ENCODE data around the gene ZBTB7C.

Gene ZBTB7C

DNA sequence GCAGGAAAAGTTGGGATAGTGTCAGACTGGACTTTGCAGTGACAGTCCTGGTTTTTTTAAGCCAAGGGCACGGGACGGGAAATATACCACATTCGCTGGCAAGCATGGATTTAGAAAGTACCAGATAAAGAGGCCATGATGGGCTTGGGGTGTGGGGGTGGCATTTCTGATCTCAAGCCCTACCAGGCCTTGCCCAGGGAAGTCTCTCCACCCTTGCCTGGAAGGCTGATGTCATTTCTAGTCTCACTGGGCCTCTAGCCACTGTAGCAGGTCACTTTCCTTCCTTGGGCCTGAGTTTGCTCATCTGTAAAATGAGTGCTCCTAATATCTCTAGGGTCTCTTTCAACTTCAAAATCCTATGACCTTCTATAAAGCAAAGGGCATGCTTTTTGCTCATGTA, 1.8 kb downstream of the ZBTB7C start:
- H3K4me1 Mint-ChIP-seq (ENCODE audit: low read depth), result peaks cover 20% of the 10 kb centered on the region
- no peaks in the 10 kb centered on the region for H3K36me3 Mint-ChIP-seq (ENCODE audit: low read depth)
- no peak overlapping the region for H3K4me3 Mint-ChIP-seq
- H3K27me3 Mint-ChIP-seq, result peaks cover 74% of the 10 kb centered on the region
- DNase-seq, result no peak
- H3K9me3 Mint-ChIP-seq, result no peaks in the 10 kb centered on the region
- H3K27ac Mint-ChIP-seq, result no peak overlapping the region

DNA sequence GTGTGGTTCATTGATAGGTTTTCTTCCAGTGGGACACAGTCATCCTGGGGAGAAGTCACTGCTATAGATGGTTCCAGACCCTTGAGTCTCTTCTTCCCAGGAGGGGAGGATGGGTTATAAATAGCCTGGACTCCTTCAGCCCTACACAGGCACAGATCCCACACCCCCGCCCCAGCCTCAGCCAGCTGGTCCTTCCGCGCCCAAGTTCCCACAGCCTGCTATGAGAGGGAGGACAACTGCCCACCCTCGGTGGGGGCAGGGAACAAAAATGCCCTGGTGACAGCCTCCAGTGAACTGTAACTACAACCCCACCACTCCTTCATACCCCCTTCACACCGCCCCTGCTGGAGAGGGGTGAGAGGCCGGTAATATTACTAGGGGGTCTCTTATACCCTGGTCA, 3.2 kb downstream of the ZBTB7C start:
- DNase-seq, result no peak
- H3K4me1 Mint-ChIP-seq (ENCODE audit: low read depth), result peaks cover 18% of the 10 kb centered on the region

DNA sequence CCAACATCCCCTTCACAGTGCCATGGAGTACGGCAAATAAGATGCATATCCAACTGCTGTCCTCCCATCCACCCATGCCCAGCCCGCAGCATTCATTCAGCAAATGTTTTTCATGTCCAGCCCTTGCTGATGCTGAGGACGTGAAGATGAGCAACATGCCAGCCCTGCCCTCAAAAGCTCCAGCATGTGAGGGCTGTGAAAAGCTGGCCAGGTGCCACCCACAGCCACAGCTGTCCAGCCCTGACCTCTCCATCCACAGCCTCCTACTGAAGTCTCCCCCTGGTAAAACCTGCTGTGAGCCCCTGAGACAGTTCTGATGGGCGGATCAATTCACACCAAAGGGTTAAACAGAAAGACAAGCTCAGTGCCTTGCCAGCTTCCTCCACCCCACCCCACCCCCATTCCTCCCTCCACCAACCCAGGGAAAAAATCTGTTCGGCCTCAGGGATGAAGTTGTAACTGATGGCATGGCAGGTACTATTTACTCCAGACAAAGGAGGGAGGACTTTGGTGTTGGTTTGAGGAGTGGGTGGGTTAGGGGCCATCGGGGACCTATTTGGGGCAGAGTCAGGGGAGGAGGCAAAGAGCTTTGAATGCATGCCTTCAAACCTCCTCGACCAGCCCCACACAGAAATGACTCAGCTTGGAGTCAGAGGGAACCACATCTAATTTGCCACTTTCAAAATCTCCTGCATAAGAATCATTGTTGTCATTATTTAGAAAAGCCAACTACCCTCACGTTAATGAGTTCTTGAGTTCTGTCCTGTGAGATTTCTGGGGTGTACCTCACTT, 4.3 kb downstream of the ZBTB7C start:
- Mint-ChIP-seq H3K36me3 (ENCODE audit: low read depth) (no peaks in the 10 kb centered on the region), H3K27ac (no peak overlapping the region), H3K4me3 (no peak overlapping the region), H3K27me3 (peaks cover 71% of the 10 kb centered on the region), H3K4me1 (ENCODE audit: low read depth) (peaks cover 14% of the 10 kb centered on the region), H3K9me3 (no peaks in the 10 kb centered on the region)
- no peak for DNase-seq

More for the DNA sequence above, 3.2 kb downstream of the ZBTB7C start:
- Mint-ChIP-seq H3K9me3 (no peaks in the 10 kb centered on the region), H3K27ac (no peak overlapping the region), H3K27me3 (peaks cover 70% of the 10 kb centered on the region), H3K4me3 (no peak overlapping the region), H3K36me3 (ENCODE audit: low read depth) (no peaks in the 10 kb centered on the region)

DNA sequence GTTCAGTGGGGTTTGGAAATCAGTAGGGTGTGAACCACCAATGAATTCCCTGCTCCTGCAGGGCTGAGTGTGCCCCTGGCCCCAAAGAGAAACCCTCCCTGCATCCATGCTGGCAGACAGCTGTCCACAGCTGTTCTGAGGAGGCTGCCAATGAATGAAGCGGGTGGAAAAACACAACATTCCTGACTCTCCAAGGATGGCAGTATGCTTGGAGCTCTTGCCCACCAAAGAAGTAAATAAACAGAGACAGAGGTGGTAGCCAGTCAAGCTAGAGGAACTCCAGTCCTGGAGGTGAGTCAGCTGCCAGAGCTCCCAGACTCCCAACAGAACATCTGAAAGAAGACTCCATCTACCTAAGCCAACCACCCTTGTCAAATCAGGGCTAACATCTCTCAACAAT, 6.2 kb downstream of the ZBTB7C start:
- Mint-ChIP-seq H3K4me3 (no peak overlapping the region), H3K27me3 (peaks cover 73% of the 10 kb centered on the region), H3K9me3 (no peaks in the 10 kb centered on the region), H3K27ac (no peak overlapping the region), H3K36me3 (ENCODE audit: low read depth) (no peaks in the 10 kb centered on the region), H3K4me1 (ENCODE audit: low read depth) (peaks cover 11% of the 10 kb centered on the region)
- no peak for DNase-seq

DNA sequence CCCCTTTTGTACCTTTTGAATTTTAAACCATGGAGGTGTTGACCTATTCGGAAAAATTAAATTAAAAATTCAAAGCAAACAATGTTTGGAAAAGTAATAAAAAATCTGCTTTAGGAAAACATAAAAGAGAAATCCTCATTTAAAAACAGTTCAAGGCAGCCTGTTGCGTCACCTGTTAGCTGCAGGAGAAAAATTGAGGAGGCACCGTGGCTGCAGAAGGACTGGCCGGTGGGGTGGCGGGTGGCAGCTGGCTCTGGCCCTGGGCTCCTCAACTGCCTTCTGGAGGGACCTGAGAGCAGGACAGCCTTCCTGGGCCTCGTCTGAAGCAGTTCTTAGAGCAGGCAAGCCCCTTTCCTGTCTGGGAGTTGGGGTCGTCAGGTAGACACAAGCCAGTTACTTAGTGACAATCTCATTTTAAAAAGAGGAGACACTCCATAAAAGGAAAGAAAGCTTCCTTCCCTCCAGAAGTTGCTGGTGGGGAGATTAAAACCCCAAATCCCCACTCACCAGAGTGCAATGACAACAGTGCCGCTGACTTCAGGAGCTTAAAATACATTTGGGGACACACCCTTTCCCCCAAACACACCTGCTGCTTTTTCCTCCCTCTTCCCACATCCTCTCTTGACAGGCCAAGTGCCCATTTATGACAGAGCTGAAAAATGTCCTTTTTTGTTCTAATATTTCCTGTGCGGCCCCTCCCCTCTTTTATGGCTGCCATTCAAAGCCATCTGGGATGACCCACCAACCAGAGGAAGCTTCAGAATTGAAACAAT, 9.7 kb downstream of the ZBTB7C start:
- H3K9me3 Mint-ChIP-seq, result no peaks in the 10 kb centered on the region
- peaks cover 5% of the 10 kb centered on the region for H3K4me1 Mint-ChIP-seq (ENCODE audit: low read depth)
- H3K27ac Mint-ChIP-seq, result no peak overlapping the region
- no peak for DNase-seq
- H3K4me3 Mint-ChIP-seq, result no peak overlapping the region
- H3K27me3 Mint-ChIP-seq, result peaks cover 66% of the 10 kb centered on the region
- H3K36me3 Mint-ChIP-seq (ENCODE audit: low read depth), result no peaks in the 10 kb centered on the region

DNA sequence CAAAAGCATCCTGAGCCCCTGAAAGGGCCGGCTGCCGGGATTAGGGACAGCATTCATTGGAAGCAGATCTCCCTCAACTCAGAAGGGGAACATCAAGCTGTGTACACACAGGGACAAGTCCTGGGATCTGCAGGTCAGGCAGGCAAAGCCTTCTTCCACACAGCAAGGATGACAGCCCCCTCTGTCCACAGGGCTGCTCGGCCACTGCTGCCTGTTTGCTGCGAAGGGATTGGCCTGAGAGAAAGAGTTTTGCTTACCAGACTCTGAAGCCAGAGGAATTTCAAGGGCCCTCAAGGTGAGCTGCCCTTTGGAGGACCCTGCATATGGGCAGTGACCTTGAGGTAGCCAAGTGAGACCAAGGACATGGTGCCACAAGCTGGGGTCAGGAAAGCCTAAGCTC, 11.1 kb downstream of the ZBTB7C start:
- Mint-ChIP-seq H3K27me3 (peaks cover 68% of the 10 kb centered on the region), H3K4me3 (no peak overlapping the region), H3K36me3 (ENCODE audit: low read depth) (no peaks in the 10 kb centered on the region), H3K4me1 (ENCODE audit: low read depth) (peaks cover 5% of the 10 kb centered on the region), H3K9me3 (no peaks in the 10 kb centered on the region), H3K27ac (no peak overlapping the region)
- DNase-seq, result no peak

DNA sequence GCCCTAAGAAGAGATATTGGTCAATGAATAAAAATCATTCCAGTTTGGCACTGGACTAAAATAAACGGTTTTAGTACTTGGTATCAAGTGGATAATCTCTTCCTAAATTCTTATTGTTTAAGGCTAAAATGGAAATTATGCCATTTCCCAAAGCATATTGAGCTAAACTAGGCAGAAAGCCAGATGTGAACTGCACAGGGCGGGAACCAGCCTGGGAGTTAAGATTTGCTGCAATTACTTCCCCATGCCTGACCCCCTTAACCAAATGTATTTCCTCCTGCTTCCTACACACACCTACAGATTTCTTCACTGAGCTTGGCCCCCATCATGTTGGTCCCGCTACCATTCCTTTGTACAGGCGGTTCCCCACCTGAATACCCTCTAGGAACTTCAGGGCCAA, 12.2 kb downstream of the ZBTB7C start:
- Mint-ChIP-seq H3K36me3 (ENCODE audit: low read depth) (no peaks in the 10 kb centered on the region), H3K27ac (no peak overlapping the region), H3K4me3 (no peak overlapping the region), H3K9me3 (no peaks in the 10 kb centered on the region), H3K4me1 (ENCODE audit: low read depth) (peaks cover 5% of the 10 kb centered on the region), H3K27me3 (peaks cover 68% of the 10 kb centered on the region)
- no peak for DNase-seq

DNA sequence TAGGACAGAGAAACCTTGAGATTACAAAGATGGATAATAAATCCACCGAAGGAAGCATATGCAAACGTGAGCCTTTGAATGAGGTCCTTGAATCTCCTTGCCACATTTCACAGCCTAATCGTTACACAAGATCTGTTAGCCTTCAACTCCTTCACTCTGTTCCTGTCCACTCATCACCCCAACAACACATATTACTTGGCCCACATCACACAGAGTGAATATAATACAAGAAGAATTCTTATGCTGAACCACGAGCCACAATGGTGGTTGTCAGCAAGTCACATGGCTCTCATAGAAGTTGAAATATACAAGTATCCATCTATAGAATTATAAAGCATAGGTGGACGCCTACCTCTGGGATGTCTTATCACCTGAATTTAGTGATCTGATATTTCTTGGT, 12.6 kb downstream of the ZBTB7C start:
- Mint-ChIP-seq H3K27me3 (peaks cover 70% of the 10 kb centered on the region), H3K36me3 (ENCODE audit: low read depth) (no peaks in the 10 kb centered on the region)
- no peak for DNase-seq

DNA sequence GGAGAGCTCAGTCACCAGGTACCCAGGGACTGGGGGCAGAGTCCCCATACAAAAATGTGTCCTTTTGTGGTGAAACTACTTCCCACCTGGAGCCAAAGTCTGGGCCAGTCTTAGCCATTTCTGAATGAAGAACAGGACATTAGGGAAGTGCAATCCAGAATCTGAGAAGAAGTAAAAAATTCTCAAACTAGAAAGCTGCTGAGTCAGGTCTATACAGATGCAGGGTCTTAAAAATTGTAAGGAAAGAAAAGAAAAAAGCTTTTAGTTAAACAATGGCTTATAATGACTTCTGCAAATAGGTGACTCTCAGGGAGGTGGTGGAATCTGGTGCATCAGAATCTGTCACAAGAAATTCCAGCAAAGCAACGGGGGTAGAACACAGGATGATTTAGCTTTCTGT, 13.5 kb downstream of the ZBTB7C start:
- H3K4me1 Mint-ChIP-seq (ENCODE audit: low read depth), result peaks cover 5% of the 10 kb centered on the region
- no peak overlapping the region for H3K4me3 Mint-ChIP-seq
- no peak for DNase-seq
- no peaks in the 10 kb centered on the region for H3K9me3 Mint-ChIP-seq
- no peaks in the 10 kb centered on the region for H3K36me3 Mint-ChIP-seq (ENCODE audit: low read depth)
- H3K27ac Mint-ChIP-seq, result no peak overlapping the region
- H3K27me3 Mint-ChIP-seq, result peaks cover 72% of the 10 kb centered on the region

More for the DNA sequence above, 12.6 kb downstream of the ZBTB7C start:
- Mint-ChIP-seq H3K27ac (no peak overlapping the region), H3K4me3 (no peak overlapping the region), H3K9me3 (no peaks in the 10 kb centered on the region), H3K4me1 (ENCODE audit: low read depth) (peaks cover 5% of the 10 kb centered on the region)

DNA sequence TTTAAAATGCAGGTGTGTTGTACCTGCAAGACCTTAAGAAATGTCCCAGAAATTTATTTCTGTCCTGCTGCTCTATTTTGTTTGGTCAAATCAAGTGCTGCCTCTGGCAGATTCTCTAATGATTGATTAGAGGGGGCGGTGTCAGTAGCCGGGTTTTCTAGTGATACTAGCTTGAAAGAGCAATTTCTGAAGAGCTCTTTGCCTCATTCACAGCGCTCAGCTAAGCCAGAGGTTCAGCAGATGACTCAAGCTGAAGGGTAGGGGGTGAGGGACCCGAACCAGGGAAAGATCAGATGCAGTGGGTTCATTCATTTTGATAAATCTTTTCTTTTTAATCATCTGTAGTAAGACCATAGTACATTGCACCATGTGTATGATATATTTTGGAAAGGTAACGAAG, 15.0 kb downstream of the ZBTB7C start:
- no peak for DNase-seq
- no peak overlapping the region for H3K27ac Mint-ChIP-seq
- peaks cover 74% of the 10 kb centered on the region for H3K27me3 Mint-ChIP-seq
- no peak overlapping the region for H3K4me3 Mint-ChIP-seq
- H3K9me3 Mint-ChIP-seq, result no peaks in the 10 kb centered on the region
- H3K36me3 Mint-ChIP-seq (ENCODE audit: low read depth), result no peaks in the 10 kb centered on the region
- H3K4me1 Mint-ChIP-seq (ENCODE audit: low read depth), result no peaks in the 10 kb centered on the region

DNA sequence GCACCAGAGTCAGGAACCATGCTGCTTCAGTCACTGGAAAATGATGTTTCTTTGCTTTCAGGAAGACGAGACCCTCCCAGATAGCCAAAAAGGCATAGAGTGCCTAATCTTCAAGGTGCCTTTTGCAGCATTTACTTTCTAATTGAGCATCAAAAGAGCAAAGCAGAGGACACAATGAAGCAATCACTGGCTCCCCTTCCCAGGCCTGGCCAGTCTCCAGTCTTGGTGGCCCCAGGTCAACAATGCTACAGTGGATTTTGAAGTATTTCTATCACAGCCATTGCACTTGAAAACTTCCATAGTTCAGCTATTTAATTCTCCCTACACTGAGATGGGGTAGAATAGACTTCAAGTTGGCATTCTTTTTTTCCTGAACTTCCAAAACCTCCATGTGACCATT, 15.4 kb downstream of the ZBTB7C start:
- no peaks in the 10 kb centered on the region for H3K4me1 Mint-ChIP-seq (ENCODE audit: low read depth)
- H3K36me3 Mint-ChIP-seq (ENCODE audit: low read depth), result no peaks in the 10 kb centered on the region
- no peak for DNase-seq
- no peaks in the 10 kb centered on the region for H3K9me3 Mint-ChIP-seq
- peaks cover 74% of the 10 kb centered on the region for H3K27me3 Mint-ChIP-seq
- H3K27ac Mint-ChIP-seq, result no peak overlapping the region
- no peak overlapping the region for H3K4me3 Mint-ChIP-seq

DNA sequence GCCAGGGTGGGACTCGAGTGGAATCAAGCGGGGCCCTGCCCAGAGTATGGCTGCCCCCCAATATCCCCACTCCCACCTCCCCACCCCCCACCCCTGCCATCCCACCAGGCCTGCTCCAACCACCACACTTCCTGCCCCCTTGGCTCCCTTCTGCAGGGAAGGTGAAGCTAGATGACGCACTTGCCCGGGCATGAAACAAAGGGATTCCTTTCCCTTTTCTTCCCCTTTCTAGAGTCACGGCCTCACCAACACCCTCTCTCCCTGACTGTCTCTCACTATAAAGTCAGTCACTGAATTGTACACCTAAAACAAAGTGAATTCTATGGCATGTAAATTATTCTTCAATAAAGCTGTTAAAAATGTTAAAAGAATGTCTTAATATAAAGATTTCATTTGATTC, 16.0 kb downstream of the ZBTB7C start:
- no peak for DNase-seq
- no peaks in the 10 kb centered on the region for H3K4me1 Mint-ChIP-seq (ENCODE audit: low read depth)
- no peaks in the 10 kb centered on the region for H3K36me3 Mint-ChIP-seq (ENCODE audit: low read depth)
- H3K27ac Mint-ChIP-seq, result no peak overlapping the region
- H3K4me3 Mint-ChIP-seq, result no peak overlapping the region
- H3K9me3 Mint-ChIP-seq, result no peaks in the 10 kb centered on the region
- peaks cover 75% of the 10 kb centered on the region for H3K27me3 Mint-ChIP-seq

DNA sequence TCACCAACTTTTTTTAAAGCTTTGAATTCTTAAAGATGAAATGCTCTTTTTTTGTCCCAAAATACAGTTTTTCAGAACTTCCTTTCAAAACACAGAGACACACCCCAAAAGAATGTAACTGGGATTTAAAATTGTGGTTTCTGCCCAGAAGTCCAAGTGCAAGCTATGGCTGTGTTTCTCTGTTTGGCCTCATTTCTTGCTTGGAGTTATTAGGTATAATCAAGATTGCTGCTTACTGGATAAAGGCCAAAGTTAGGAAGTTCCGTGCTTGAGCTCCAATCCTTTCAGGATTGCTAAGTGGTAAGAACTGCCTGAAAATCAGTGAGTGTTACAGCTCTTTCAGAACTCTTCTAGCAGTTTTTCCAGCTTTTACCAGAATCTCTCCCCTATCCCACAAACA, 16.9 kb downstream of the ZBTB7C start:
- H3K27ac Mint-ChIP-seq, result no peak overlapping the region
- no peaks in the 10 kb centered on the region for H3K36me3 Mint-ChIP-seq (ENCODE audit: low read depth)
- H3K4me1 Mint-ChIP-seq (ENCODE audit: low read depth), result no peaks in the 10 kb centered on the region
- peaks cover 78% of the 10 kb centered on the region for H3K27me3 Mint-ChIP-seq
- H3K9me3 Mint-ChIP-seq, result no peaks in the 10 kb centered on the region
- DNase-seq, result no peak
- no peak overlapping the region for H3K4me3 Mint-ChIP-seq

DNA sequence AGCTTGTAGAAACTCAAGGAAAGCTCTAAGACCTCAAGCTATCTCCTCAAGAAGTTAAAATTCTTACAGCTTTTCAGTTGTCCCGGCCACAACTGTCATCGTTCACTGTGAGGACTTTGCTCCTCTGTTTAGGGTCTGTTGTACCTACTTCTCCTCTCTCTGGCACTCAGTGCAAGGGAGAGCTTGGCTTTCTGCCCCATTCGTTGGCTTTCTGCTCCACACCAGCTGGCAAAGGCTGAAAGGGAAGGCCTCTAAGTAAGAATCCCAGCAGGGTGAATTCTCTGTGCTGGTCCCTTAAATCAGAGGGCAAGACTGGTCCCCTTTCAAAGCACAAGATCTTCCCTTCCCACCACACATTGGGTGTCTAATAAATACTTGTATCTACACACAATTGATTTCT, 17.3 kb downstream of the ZBTB7C start:
- Mint-ChIP-seq H3K27ac (no peak overlapping the region), H3K27me3 (peaks cover 79% of the 10 kb centered on the region), H3K36me3 (ENCODE audit: low read depth) (no peaks in the 10 kb centered on the region), H3K4me3 (no peak overlapping the region), H3K9me3 (no peaks in the 10 kb centered on the region), H3K4me1 (ENCODE audit: low read depth) (no peaks in the 10 kb centered on the region)
- no peak for DNase-seq

DNA sequence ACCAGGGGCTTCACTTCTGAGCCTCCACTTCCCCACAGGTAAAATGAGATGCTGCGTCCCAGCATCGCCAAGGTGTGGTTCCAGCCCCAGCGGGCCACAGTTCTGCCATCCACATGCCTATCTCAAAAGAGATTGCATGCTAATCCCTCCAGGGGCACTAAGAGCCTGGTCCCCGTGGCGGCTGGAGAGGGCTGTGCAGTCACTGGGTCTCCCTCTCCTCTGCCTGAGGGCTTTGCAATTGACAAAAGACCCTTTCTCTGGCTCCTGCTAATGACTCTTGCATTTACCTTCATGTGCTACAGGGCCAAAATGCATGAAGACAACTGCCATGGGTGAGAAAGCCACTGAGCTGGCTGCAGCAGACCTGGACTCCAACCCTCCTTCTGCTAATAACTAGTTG, 18.5 kb downstream of the ZBTB7C start:
- H3K27ac Mint-ChIP-seq, result no peak overlapping the region
- no peaks in the 10 kb centered on the region for H3K4me1 Mint-ChIP-seq (ENCODE audit: low read depth)
- H3K9me3 Mint-ChIP-seq, result no peaks in the 10 kb centered on the region
- peaks cover 85% of the 10 kb centered on the region for H3K27me3 Mint-ChIP-seq
- H3K4me3 Mint-ChIP-seq, result no peak overlapping the region
- H3K36me3 Mint-ChIP-seq (ENCODE audit: low read depth), result no peaks in the 10 kb centered on the region
- no peak for DNase-seq

Data from activated T-cell treated with anti-CD3 and anti-CD28 coated beads, Interleukin-2, amount 50 U/mL, for 24 hours (primary cell).